Fibroblast of skin of right biceps (primary cell): ENCODE results near the gene PPIF.

Source experiments
- DNase-seq: peaks from one replicate; pipeline ENCODE4 v3.0.0-alpha.2; 2013

The PPIF gene

GRCh38 chr10:79376078-79376628 is 28.9 kb downstream of the PPIF start:
- DNase-seq, result no peak

DNA sequence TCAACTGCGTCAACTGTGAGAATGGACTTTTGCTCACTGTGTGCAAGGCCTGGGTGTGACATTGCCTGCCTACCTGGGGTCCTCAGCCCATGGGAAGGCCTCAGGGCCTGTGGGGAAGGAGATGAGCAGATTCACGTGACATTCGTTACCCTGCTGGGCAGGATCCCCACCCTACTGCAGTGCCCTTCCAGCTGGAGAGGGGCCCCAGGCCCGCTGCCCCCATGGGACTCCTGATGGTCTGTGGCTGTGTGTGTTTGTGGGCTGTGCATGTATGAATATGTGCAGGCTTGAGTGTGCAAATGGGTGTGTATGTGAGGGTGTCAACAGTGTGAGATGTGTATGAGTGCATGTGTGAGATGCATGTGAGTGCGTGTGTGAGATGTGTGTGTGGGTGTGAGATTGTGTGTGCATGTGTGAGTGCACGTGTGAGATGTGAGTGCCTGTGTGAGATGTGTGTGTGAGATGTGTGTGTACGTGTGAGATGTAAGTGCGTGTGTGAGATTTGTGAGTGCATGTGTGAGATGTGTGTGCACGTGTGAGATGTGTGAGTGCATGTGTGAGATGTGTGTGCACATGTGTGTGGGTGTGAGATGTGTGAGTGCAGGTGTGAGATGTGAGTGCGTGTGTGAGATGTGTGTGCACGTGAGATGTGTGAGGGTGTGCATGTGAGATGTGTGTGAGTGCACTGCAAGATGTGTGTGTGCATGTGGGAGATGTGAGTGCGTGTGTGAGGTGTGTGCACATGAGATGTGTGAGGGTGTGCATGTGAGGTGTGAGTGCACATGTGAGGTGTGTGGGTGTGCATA is 29.7 kb downstream of the PPIF start:
- DNase-seq, result no peak

DNA sequence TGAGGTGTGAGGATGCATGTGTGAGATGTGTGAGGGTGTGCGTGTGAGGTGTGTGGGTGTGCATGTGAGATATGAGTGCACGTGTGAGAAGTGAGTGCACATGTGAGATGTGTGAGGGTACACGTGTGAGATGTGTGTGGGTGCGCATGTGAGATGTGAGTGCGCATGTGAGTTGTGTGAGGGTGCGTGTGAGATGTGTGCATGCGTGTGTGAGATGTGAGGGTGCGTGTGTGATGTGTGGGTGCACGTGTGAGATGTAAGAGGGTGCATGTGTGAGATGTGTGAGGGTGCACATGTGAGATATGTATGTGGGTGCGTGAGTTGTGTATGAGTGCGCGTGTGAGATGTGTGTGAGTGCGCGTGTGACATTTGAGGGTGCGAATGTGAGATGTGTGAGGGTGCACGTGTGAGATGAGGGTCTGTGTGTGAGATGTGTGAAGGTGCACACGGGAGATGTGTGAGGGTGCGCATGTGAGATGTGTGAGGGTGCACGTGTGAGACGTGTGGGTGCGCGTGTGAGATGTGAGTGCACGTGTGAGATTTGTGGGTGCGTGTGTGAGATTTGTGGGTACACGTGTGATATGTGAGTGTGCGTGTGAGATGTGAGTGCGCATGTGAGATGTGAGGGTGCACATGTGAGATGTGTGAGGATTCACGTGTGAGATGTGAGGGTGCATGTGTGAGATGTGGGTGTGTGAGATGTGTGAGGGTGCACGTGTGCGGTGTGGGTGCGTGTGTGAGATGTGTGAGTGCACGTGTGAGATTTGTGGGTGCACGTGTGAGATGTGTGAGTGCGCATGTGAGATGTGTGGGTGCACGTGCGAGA is 30.5 kb downstream of the PPIF start:
- no peak for DNase-seq

DNA sequence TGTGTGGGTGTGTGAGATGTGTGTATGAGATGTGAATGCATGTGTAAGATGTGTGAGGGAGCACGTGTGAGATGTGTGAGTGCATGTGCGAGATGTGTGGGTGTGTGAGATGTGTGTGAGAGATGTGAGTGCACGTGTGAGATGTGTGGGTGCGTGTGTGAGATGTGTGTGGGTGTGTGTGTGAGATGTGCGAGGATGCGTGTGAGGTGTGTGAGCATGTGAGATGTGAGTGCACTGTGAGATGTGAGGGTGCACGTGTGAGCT is 31.0 kb downstream of the PPIF start:
- DNase-seq, result no peak

- no peak for DNase-seq
Measured at GRCh38 chr10:79378647-79379511, 31.6 kb downstream of the PPIF start.

- no peak for DNase-seq
Measured at GRCh38 chr10:79379512-79380124, 32.3 kb downstream of the PPIF start.

- DNase-seq, result peak; percentile 30
Measured at GRCh38 chr10:79380125-79380945, 33.1 kb downstream of the PPIF start.

- no peak for DNase-seq
Measured at GRCh38 chr10:79380946-79381721, 33.9 kb downstream of the PPIF start.

- peak; percentile 93 for DNase-seq
Measured at GRCh38 chr10:79381804-79382221, 34.5 kb downstream of the PPIF start.

GRCh38 chr10:79382491-79382941 is 35.2 kb downstream of the PPIF start:
- no peak for DNase-seq

GRCh38 chr10:79383974-79384606 is 36.8 kb downstream of the PPIF start:
- no peak for DNase-seq

- DNase-seq, result no peak
Measured at GRCh38 chr10:79384773-79385391, 37.6 kb downstream of the PPIF start.

GRCh38 chr10:79385392-79385795 is 38.1 kb downstream of the PPIF start:
- DNase-seq, result no peak

- DNase-seq, result no peak
Measured at GRCh38 chr10:79385804-79386531, 38.7 kb downstream of the PPIF start.

DNA sequence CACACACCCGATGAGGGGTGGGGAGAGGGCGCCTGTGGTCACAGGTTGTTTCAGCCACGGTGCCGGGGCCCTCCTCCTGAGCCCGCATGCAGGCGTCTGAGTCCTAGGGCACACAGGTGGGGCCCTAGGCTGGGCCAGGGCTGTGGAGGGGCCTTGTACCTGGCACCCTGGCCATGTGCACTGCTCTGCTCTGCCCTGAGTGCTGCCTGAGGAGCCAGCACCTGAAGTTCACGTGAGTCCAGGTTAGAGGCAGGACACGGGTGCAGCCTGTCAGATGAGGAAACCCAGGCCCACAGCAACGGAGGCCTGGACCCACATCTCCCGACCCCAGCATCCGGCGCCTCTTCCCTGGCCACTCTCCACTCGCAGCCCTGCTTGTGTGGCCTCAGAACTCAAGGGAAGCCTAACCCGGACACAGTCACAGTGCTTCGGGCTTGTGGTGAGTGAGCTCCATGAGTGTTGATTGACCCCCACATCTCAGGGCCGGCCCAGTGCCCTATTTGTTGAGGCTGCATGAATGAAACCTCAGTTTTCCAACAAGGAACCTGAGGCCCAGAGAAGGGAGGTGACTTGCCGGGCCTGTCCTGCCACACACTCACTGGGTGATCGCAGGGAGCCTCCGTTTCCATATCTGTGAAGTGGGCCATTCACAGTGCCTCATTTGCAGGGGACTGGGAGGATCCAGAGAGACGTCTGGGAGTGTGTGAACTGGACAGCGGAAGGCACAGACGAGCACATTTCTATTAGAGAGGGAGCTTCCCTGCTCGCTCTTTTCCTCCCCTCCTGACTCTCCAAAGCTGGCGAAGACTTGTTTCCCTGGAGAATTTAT is 39.6 kb downstream of the PPIF start:
- DNase-seq, result no peak

- no peak for DNase-seq
Measured at GRCh38 chr10:79387466-79387973, 40.3 kb downstream of the PPIF start.

GRCh38 chr10:79387974-79388850 is 40.9 kb downstream of the PPIF start:
- no peak for DNase-seq
